ENCODE measurements around the gene JADE2. TPM values are rescaled to one million over a fixed set of nuclear protein-coding genes. Genes with fewer than 3 reads are reported as not detected.

Gene JADE2
- total RNA-seq, 2 experiments from 2014 or later = 32.3 to 67.0 TPM

GRCh38 chr5:134577796-134578577 lies 52.5 kb downstream of the JADE2 start:
- H3K4me3 ChIP-seq (ENCODE audit: low read depth, low read length, poor library complexity, severe bottlenecking) = no peak overlapping the region
- H4K20me1 ChIP-seq (ENCODE audit: insufficient read depth, low read length) = no peaks in the 10 kb centered on the region
- POLR2A ChIA-PET = interaction anchor here (0.7 kb wide), 1 partner anchor 508 kb away, joined by 3 read pairs; no protein-coding TSS in a partner anchor
- peaks cover 82% of the 10 kb centered on the region for H3K36me3 ChIP-seq (ENCODE audit: insufficient read depth, low read length)
- intact Hi-C loops (cut with micrococcal nuclease; ENCODE audit: unreplicated experiment) = loop anchor here (1.0 to 2.0 kb wide), 3 partner anchors 51 to 275 kb away; partner anchors contain the start of gene CDKN2AIPNL
- H3K27ac ChIP-seq (ENCODE audit: low read depth, low read length, poor library complexity, severe bottlenecking) = no peak overlapping the region
- no peaks in the 10 kb centered on the region for H3K9me2 ChIP-seq (ENCODE audit: insufficient read depth, low read length)
- H3K79me2 ChIP-seq (ENCODE audit: insufficient read depth, low read depth, low read length) = no peaks in the 10 kb centered on the region
- BruUV-seq (replicated peaks) = no TSS peak
- H3K4me2 ChIP-seq (ENCODE audit: low read length) = no peak overlapping the region
- H2AFZ ChIP-seq (ENCODE audit: low read length) = no peak overlapping the region
- no peaks in the 10 kb centered on the region for H3K4me1 ChIP-seq (ENCODE audit: insufficient read depth, low read length, poor library complexity, severe bottlenecking)
- CTCF ChIA-PET (ENCODE audit: unreplicated experiment) = no interaction called here
- TF ChIP-seq, protein P1, sequence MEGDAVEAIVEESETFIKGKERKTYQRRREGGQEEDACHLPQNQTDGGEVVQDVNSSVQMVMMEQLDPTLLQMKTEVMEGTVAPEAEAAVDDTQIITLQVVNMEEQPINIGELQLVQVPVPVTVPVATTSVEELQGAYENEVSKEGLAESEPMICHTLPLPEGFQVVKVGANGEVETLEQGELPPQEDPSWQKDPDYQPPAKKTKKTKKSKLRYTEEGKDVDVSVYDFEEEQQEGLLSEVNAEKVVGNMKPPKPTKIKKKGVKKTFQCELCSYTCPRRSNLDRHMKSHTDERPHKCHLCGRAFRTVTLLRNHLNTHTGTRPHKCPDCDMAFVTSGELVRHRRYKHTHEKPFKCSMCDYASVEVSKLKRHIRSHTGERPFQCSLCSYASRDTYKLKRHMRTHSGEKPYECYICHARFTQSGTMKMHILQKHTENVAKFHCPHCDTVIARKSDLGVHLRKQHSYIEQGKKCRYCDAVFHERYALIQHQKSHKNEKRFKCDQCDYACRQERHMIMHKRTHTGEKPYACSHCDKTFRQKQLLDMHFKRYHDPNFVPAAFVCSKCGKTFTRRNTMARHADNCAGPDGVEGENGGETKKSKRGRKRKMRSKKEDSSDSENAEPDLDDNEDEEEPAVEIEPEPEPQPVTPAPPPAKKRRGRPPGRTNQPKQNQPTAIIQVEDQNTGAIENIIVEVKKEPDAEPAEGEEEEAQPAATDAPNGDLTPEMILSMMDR (conservative IDR thresholded peaks at IDR 0.05; ENCODE audit: low read length) = peak; percentile 96
- TF ChIP-seq EZH2phosphoT487 (IDR thresholded peaks at IDR 0.05; ENCODE audit: borderline replicate concordance, low read depth, low read length) = no peak
- DNase-seq (ENCODE audit: low spot score) = peak; percentile 85
- no peaks in the 10 kb centered on the region for H3K9me3 ChIP-seq (ENCODE audit: low read length)

GRCh38 chr5:134578578-134579283 lies 53.3 kb downstream of the JADE2 start:
- H3K79me2 ChIP-seq (ENCODE audit: insufficient read depth, low read depth, low read length) = no peaks in the 10 kb centered on the region
- H2AFZ ChIP-seq (ENCODE audit: low read length) = no peak overlapping the region
- no peak overlapping the region for H3K4me2 ChIP-seq (ENCODE audit: low read length)
- intact Hi-C loops (cut with micrococcal nuclease; ENCODE audit: unreplicated experiment) = no loop called here
- H3K4me3 ChIP-seq (ENCODE audit: low read depth, low read length, poor library complexity, severe bottlenecking) = no peak overlapping the region
- peaks cover 75% of the 10 kb centered on the region for H3K36me3 ChIP-seq (ENCODE audit: insufficient read depth, low read length)
- TF ChIP-seq, protein P1 (conservative IDR thresholded peaks at IDR 0.05; ENCODE audit: low read length) = no peak
- no peak for TF ChIP-seq EZH2phosphoT487 (IDR thresholded peaks at IDR 0.05; ENCODE audit: borderline replicate concordance, low read depth, low read length)
- CTCF ChIA-PET (ENCODE audit: unreplicated experiment) = no interaction called here
- H3K9me2 ChIP-seq (ENCODE audit: insufficient read depth, low read length) = no peaks in the 10 kb centered on the region
- no peaks in the 10 kb centered on the region for H3K9me3 ChIP-seq (ENCODE audit: low read length)
- BruUV-seq (replicated peaks) = no TSS peak
- no peak for DNase-seq (ENCODE audit: low spot score)
- H4K20me1 ChIP-seq (ENCODE audit: insufficient read depth, low read length) = no peaks in the 10 kb centered on the region
- H3K27ac ChIP-seq (ENCODE audit: low read depth, low read length, poor library complexity, severe bottlenecking) = no peak overlapping the region
- H3K4me1 ChIP-seq (ENCODE audit: insufficient read depth, low read length, poor library complexity, severe bottlenecking) = no peaks in the 10 kb centered on the region
- POLR2A ChIA-PET = interaction anchor here (0.7 kb wide), 1 partner anchor 508 kb away, joined by 3 read pairs; no protein-coding TSS in a partner anchor

Data from OCI-LY7 (cell line).